ENCODE measurements around the gene AFMID.
"Not testable (repeated sequence)": the region's sequence is repeated elsewhere in the genome, so short reads cannot be mapped to it uniquely, and the experiment has no call there.

Gene AFMID, protein sequence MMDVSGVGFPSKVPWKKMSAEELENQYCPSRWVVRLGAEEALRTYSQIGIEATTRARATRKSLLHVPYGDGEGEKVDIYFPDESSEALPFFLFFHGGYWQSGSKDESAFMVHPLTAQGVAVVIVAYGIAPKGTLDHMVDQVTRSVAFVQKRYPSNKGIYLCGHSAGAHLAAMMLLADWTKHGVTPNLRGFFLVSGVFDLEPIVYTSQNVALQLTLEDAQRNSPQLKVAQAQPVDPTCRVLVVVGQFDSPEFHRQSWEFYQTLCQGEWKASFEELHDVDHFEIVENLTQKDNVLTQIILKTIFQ

DNA sequence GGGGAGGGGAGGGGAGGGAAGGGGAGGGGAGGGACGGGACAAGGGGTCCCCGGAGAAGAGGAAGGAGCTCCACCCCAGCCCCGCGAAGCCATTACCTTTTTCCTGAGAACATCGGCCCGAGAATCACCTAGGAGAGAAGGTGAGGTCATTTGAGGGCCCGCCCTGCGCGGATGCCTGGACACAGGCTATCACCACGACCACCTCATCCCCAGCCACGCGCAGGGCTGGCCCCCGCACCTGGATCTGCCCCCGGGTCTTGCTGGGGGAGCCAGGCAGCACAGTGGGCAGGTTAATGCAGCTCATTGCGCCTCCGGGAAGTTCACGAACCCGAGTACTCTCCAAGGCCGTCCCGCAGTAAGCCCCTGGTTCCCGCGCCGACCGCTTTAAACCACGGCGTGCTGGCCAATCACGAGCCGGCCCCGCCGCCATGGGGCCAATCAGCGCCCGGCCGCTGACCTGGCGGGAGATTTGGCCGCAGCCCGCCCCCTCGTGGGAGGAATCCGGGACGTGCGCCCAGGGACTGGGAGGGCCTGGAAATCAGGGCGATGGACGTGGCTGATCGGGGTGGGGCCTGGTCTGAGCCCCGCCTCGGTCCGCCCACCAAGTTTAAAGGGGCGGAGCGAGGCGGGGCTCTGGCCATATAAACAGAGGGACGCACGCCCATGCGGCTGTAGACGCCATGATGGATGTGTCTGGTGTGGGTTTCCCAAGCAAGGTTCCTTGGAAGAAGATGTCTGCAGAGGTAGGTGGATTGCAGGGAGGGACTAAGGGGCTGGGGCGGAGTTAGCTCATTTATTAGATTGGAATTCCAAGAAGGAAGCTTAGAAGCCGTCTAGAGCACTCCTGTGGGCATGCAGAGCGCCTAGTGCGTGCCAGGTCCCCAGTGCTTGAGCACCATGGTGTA lies at the start of gene AFMID, which contains the start of gene TK1:
Gene AFMID, plus strand, starts transcription at position 671 of the 904 bp plus-strand sequence. Its CDS starts 9 bp downstream, at position 680.
Gene TK1, minus strand, starts transcription at position 361 of the 904 bp plus-strand sequence. Its CDS starts 58 bp downstream, at position 303.
- Histone ChIP-seq H3F3A (ENCODE audit: insufficient read depth, low read length) (no peaks in the 10 kb centered on the region), H3K4me2 (ENCODE audit: low read depth, low read length) (peak within 1 kb of the TSS; percentile 85), H3K79me2 (ENCODE audit: low read length) (peaks cover 60% of the 10 kb centered on the region), H4K20me1 (ENCODE audit: insufficient read depth, low read length) (no peaks in the 10 kb centered on the region), H3K9ac (ENCODE audit: low read length) (peak within 1 kb of the TSS; percentile 85), H3K27me3 (replicated peaks; ENCODE audit: insufficient read depth, low read length) (no peaks in the 10 kb centered on the region), H3K4me3 (ENCODE audit: low read length) (peak within 1 kb of the TSS; percentile 86), H3K9me3 (replicated peaks; ENCODE audit: insufficient read depth, low read length) (no peaks in the 10 kb centered on the region), H3K36me3 (replicated peaks; ENCODE audit: insufficient read depth, low read length) (no peaks in the 10 kb centered on the region), H3K27ac (ENCODE audit: low read length) (peak within 1 kb of the TSS; percentile 29; the same call in 1 of the 2 replicates), H3K9me2 (replicated peaks; ENCODE audit: insufficient read depth, low read length) (no peaks in the 10 kb centered on the region), H3K4me1 (ENCODE audit: low read length) (peaks cover 8% of the 10 kb centered on the region), H2AFZ (ENCODE audit: low read length) (peak within 1 kb of the TSS; percentile 64)
- no peak for TF ChIP-seq EZH2phosphoT487 (IDR thresholded peaks at IDR 0.05; ENCODE audit: low read length)
- TF ChIP-seq, protein P1, sequence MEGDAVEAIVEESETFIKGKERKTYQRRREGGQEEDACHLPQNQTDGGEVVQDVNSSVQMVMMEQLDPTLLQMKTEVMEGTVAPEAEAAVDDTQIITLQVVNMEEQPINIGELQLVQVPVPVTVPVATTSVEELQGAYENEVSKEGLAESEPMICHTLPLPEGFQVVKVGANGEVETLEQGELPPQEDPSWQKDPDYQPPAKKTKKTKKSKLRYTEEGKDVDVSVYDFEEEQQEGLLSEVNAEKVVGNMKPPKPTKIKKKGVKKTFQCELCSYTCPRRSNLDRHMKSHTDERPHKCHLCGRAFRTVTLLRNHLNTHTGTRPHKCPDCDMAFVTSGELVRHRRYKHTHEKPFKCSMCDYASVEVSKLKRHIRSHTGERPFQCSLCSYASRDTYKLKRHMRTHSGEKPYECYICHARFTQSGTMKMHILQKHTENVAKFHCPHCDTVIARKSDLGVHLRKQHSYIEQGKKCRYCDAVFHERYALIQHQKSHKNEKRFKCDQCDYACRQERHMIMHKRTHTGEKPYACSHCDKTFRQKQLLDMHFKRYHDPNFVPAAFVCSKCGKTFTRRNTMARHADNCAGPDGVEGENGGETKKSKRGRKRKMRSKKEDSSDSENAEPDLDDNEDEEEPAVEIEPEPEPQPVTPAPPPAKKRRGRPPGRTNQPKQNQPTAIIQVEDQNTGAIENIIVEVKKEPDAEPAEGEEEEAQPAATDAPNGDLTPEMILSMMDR (IDR thresholded peaks at IDR 0.05; ENCODE audit: low read length): peak; percentile 59
- DNase-seq: peak; percentile 97

DNA sequence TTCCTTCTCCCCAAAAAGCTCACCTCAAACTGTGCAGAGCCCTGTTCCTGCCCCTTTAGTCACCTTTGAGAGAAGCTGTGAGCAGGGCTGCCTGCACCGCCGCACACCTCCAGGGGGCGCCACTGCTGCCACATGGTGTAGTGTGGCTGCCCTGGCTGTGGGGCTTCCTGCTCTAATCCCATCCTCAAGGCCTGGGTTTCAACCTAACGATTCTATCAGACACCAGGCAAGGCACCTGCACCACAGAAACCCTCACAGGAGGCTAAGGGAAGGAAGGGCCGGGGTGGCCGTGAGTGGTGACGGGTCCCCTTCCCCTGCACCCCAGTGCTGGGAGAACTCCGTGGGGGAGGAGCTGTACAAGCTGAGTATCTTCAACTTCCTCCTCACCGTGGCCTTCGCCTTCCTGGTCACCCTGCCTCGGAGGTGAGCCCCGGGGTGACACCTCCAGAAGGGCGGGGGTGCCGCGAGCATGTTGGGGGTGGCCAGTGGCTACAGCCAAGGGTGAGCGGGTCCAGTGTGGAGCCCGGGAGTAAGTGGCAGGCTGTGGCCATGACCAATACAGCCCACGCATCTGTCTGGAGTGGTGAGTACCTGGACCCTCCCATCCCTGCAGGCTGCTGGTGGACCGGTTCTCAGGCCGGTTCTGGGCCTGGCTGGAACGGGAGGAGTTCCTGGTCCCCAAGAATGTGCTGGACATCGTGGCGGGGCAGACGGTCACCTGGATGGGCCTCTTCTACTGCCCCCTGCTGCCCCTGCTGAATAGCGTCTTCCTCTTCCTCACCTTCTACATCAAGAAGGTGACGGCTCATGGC lies 49.6 kb upstream of the AFMID start:
- H3K79me2 ChIP-seq (ENCODE audit: low read length): peaks cover 42% of the 10 kb centered on the region
- peaks cover 4% of the 10 kb centered on the region for H3K36me3 ChIP-seq (replicated peaks; ENCODE audit: insufficient read depth, low read length)
- no peaks in the 10 kb centered on the region for H3K9me3 ChIP-seq (replicated peaks; ENCODE audit: insufficient read depth, low read length)
- TF ChIP-seq EZH2 (optimal IDR thresholded peaks at IDR 0.05; ENCODE audit: low read depth, low read length): no peak
- TF ChIP-seq, protein P1 (IDR thresholded peaks at IDR 0.05; ENCODE audit: low read length): peak; percentile 67
- no peaks in the 10 kb centered on the region for H3K9me2 ChIP-seq (replicated peaks; ENCODE audit: insufficient read depth, low read length)
- no peaks in the 10 kb centered on the region for H3K27me3 ChIP-seq (replicated peaks; ENCODE audit: insufficient read depth, low read length)
- H3F3A ChIP-seq (ENCODE audit: insufficient read depth, low read length): peaks cover 58% of the 10 kb centered on the region
- no peak overlapping the region for H2AFZ ChIP-seq (ENCODE audit: low read length)
- no peak overlapping the region for H3K4me3 ChIP-seq (ENCODE audit: low read length)
- H3K4me1 ChIP-seq (ENCODE audit: low read length): peaks cover 35% of the 10 kb centered on the region
- H3K9ac ChIP-seq (ENCODE audit: low read length): no peak overlapping the region
- H4K20me1 ChIP-seq (ENCODE audit: insufficient read depth, low read length): 0 out of 2 replicates have a peak, but pooled peaks cover 2% of the 10 kb centered on the region
- peak; percentile 30 for DNase-seq
- H3K27ac ChIP-seq (ENCODE audit: low read length): peak overlapping the region; percentile 23; the same call in 1 of the 2 replicates
- H3K4me2 ChIP-seq (ENCODE audit: low read depth, low read length): no peak overlapping the region

DNA sequence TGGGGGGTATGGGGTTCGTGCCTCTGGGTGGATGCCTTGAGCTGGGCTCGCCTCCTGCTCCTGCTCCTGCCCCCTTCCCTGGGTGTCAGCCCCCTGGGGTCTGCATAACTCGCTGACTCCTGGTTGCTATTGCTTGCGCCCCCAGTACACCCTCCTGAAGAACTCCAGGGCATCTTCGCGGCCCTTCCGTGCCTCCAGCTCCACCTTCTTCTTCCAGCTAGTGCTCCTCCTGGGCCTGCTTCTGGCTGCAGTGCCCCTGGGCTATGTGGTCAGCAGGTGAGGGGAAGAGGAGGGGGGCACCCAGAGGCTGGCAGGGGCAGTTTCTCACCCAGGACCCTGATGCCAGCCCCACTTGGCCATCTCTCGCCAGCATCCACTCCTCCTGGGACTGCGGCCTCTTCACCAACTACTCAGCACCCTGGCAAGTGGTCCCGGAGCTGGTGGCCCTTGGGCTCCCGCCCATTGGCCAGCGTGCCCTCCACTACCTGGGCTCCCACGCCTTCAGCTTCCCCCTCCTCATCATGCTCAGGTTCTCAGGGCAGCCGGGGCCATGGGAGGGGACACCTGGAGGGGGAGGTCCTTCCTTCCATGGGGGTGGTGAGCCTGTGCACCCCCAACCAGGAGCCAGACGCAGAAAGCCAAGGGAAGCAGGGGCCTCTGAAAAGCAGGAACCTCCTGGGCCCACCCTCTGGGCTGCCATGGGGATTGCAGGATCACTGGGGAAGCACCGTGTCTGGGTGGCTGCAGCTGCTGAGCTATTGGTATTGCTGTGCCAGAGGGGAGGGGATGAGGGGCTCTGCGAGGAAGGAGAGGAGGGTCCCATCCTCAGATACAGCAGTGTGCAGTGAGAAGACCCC lies 48.7 kb upstream of the AFMID start:
- Histone ChIP-seq H3K4me2 (ENCODE audit: low read depth, low read length) (no peak overlapping the region), H3K9ac (ENCODE audit: low read length) (no peak overlapping the region), H3K4me1 (ENCODE audit: low read length) (peaks cover 33% of the 10 kb centered on the region), H2AFZ (ENCODE audit: low read length) (no peak overlapping the region), H3F3A (ENCODE audit: insufficient read depth, low read length) (peaks cover 64% of the 10 kb centered on the region), H3K36me3 (replicated peaks; ENCODE audit: insufficient read depth, low read length) (peaks cover 4% of the 10 kb centered on the region; the same call in 1 of the 2 replicates), H3K4me3 (ENCODE audit: low read length) (no peak overlapping the region), H3K27me3 (replicated peaks; ENCODE audit: insufficient read depth, low read length) (no peaks in the 10 kb centered on the region), H3K9me3 (replicated peaks; ENCODE audit: insufficient read depth, low read length) (no peaks in the 10 kb centered on the region), H4K20me1 (ENCODE audit: insufficient read depth, low read length) (0 out of 2 replicates have a peak, but pooled peaks cover 2% of the 10 kb centered on the region), H3K9me2 (replicated peaks; ENCODE audit: insufficient read depth, low read length) (no peaks in the 10 kb centered on the region), H3K79me2 (ENCODE audit: low read length) (peaks cover 34% of the 10 kb centered on the region), H3K27ac (ENCODE audit: low read length) (no peak overlapping the region)
- TF ChIP-seq, protein P1 (IDR thresholded peaks at IDR 0.05; ENCODE audit: low read length): no peak
- TF ChIP-seq EZH2 (optimal IDR thresholded peaks at IDR 0.05; ENCODE audit: low read depth, low read length): no peak
- TF ChIP-seq EZH2phosphoT487 (IDR thresholded peaks at IDR 0.05; ENCODE audit: low read length): no peak
- no peak for DNase-seq

DNA sequence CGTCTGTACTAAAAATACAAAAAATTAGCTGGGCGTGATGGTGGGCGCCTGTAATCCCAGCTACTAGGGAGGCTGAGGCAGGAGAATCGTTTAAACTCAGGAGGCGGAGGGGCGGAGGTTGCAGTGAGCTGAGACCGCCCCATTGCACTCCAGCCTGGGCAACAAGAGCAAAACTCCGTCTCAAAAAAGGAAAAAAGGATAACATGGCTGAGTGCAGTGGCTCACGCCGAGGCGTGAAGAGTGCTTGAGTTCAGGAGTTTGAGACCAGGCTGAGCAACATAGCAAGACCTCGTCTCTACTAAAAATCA lies 47.3 kb upstream of the AFMID start:
- DNase-seq; H2AFZ ChIP-seq (ENCODE audit: low read length); H3K27ac ChIP-seq (ENCODE audit: low read length); H3K36me3 ChIP-seq (replicated peaks; ENCODE audit: insufficient read depth, low read length); H3K4me3 ChIP-seq (ENCODE audit: low read length); H3K27me3 ChIP-seq (replicated peaks; ENCODE audit: insufficient read depth, low read length); H3K9ac ChIP-seq (ENCODE audit: low read length); H3K9me3 ChIP-seq (replicated peaks; ENCODE audit: insufficient read depth, low read length); H4K20me1 ChIP-seq (ENCODE audit: insufficient read depth, low read length); H3K4me2 ChIP-seq (ENCODE audit: low read depth, low read length); H3K9me2 ChIP-seq (replicated peaks; ENCODE audit: insufficient read depth, low read length): not testable (repeated sequence)
- H3K4me1 ChIP-seq (ENCODE audit: low read length): peaks cover 41% of the 10 kb centered on the region
- H3F3A ChIP-seq (ENCODE audit: insufficient read depth, low read length): peaks cover 78% of the 10 kb centered on the region
- peaks cover 20% of the 10 kb centered on the region for H3K79me2 ChIP-seq (ENCODE audit: low read length)
